Measurements from ENCODE around the gene EIF4E2. TPM values are rescaled to one million over a fixed set of nuclear protein-coding genes. Genes with fewer than 3 reads are reported as not detected.

Gene EIF4E2
- total RNA-seq, 1 experiment from 2014 or later = 52.7 TPM

DNA sequence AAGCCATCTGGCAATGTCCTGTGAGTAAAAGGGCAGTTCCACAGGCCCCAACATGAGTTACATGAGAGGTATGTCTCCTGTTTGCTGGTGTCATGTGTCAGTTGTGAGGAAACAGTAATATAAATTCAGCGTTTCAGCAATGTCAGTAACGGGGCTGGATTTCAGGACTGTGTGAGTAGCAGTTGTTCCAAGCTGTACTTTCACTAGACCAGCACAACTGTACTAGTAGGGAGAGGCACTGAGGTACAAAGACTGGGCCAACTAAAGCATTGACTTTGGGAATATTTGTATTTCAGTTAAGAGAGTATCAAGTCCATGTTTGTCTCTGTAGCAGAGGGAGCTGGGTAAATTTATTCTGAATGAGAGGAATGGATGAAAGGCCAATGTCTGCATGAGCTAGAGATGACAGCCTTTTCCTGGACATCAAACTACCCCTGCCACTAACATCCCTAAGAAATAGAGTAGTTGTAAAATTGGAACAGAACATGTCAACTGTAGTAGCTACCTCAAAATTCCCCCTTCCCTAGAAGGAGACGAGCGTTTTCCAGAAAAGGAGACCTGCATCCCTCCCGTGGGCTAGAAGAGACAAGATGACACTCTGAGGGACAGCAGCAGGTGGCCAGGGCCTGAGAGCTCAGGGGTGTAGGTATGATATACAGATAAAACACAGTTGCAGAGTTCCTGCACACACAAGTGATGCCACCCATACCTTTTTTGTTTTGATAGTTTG is 24.4 kb downstream of the EIF4E2 start:
- no peak for DNase-seq (ENCODE audit: low read depth, low spot score)
- in situ Hi-C loops (cut with HindIII; ENCODE audit: low pct_unique_long_range_greater_than_20kb, low sequenced_read_pairs) = no loop called here

DNA sequence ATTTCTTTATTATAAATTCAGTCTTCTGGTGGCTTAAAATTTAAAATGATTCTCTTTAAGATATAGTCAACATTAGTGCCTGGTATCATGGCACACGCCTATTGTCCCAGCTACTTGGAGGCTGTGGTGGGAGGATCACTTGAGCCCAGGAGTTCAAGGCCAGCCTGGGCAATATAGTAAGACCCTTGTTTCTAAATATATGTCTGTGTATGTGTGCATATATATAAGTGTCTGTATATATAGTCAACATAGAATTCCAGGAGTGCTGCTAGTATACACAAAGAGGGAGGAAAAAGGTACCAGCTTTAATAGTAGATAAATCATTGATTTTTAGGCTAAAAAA is 24.9 kb downstream of the EIF4E2 start:
- in situ Hi-C loops (cut with HindIII; ENCODE audit: low pct_unique_long_range_greater_than_20kb, low sequenced_read_pairs) = no loop called here
- no peak for DNase-seq (ENCODE audit: low read depth, low spot score)

DNA sequence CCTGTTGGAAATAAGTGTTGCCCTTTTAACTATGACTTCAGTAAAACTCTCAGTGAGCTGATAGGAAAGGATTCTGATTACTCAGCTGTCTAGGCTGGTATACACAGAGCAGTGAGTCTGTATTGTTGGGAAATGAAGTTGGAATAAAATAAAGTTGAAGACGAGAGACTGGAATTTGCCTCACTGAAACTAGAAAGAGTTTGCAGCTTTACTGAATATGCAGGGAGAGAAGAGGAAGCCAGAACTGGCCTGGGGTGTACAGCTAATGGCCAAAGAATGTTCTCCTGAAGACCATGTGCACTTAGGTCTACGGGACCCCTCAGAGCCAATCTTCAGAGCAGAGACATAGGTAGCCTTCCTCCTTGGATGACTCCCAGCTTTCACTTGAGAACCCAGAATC is 26.5 kb downstream of the EIF4E2 start:
- no peak for DNase-seq (ENCODE audit: low read depth, low spot score)
- in situ Hi-C loops (cut with HindIII; ENCODE audit: low pct_unique_long_range_greater_than_20kb, low sequenced_read_pairs) = no loop called here

DNA sequence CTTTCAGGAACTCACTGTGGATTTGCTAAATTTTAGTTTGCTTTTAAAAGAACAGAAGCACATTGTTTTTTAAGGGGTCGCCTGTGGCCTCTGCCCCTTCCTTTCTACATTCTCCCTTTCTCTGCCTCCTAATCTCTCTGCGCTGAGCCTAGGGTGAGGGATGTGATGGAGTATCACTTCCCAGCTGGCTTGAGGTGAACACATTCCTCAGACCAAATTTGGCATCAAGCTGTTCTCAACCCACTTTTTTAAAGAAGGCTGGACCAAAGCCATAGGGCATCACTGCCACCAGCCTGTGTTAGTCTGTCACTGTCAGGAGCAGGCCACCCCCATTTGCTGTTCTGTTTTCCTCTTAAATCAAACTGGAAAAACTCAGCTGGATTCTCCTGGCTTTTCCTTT is 27.4 kb downstream of the EIF4E2 start:
- in situ Hi-C loops (cut with HindIII; ENCODE audit: low pct_unique_long_range_greater_than_20kb, low sequenced_read_pairs) = no loop called here
- no peak for DNase-seq (ENCODE audit: low read depth, low spot score)

DNA sequence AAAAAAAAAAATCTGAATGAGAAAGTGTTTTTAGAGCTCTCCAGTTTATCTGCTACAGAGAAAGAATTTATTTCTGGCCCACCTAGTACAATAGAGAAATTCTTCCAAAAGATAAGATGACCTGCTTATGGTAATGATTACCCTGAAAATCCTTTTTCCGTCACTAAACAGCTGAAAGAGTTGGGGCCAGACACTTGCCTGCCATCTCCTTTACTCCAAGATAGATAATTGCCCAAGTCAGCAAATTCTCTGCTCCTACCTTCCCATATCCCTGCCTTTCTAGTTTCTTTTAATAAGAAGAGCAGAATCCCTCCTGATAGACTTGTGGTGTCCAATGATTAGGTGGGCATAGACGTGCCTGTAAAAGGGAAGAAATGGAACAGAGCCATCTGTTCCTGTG is 28.1 kb downstream of the EIF4E2 start:
- no peak for DNase-seq (ENCODE audit: low read depth, low spot score)
- in situ Hi-C loops (cut with HindIII; ENCODE audit: low pct_unique_long_range_greater_than_20kb, low sequenced_read_pairs) = no loop called here

DNA sequence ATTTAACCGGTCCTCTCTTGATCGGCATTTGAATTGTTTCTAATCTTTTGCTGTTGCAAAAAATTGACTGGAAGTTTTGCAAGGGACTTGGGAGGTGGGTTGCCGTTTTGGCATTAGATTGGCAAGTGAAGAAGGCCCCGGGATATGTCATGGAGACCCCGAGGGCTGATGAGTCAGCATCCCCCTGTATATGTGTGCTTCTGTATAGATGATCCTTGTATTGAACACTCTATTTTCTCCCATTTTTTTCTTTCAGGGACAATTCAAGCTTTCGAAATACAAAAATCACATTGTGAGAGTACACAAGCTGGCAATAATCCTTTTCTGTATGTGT is 30.1 kb downstream of the EIF4E2 start:
- no peak for DNase-seq (ENCODE audit: low read depth, low spot score)
- in situ Hi-C loops (cut with HindIII; ENCODE audit: low pct_unique_long_range_greater_than_20kb, low sequenced_read_pairs) = no loop called here

DNA sequence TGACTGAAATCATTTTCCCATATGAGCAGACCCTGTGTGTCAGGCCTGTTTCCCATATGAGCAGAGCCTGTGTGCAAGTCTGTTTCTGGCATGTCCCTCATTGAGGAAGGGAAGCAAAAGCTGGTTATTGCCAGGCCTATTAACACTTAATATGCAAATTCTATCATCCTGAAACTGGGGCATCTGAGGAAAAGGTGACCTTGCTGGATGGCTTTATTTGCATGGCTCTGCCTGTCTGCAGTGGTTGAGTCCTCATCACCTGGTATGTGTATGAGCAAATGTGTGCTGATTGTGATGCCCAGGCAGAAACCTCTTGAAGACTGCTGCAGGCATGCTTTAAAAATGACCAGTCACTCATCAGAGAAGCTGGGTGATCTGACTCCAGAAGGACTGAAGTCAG is 31.2 kb downstream of the EIF4E2 start:
- no peak for DNase-seq (ENCODE audit: low read depth, low spot score)
- in situ Hi-C loops (cut with HindIII; ENCODE audit: low pct_unique_long_range_greater_than_20kb, low sequenced_read_pairs) = no loop called here

DNA sequence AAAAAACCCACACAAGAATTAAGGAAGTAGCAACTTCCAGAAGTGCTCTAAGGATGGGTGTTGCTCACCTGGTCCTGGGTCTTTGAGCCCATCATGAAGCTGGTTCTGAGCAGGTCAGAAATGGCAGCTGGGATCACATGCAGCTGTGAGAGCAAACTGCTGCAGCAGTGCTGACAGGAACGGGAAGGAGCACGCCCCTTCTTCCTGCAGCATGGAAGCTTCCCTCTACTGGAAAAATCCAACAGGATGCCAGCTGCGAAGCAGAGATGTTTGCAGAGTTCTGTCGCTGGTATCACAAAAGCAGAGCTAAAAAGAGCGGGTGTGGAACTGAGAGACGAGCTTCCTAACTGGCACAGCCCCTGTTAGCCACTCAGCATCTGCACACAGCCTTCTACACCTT is 33.7 kb downstream of the EIF4E2 start:
- in situ Hi-C loops (cut with HindIII; ENCODE audit: low pct_unique_long_range_greater_than_20kb, low sequenced_read_pairs) = no loop called here

DNA sequence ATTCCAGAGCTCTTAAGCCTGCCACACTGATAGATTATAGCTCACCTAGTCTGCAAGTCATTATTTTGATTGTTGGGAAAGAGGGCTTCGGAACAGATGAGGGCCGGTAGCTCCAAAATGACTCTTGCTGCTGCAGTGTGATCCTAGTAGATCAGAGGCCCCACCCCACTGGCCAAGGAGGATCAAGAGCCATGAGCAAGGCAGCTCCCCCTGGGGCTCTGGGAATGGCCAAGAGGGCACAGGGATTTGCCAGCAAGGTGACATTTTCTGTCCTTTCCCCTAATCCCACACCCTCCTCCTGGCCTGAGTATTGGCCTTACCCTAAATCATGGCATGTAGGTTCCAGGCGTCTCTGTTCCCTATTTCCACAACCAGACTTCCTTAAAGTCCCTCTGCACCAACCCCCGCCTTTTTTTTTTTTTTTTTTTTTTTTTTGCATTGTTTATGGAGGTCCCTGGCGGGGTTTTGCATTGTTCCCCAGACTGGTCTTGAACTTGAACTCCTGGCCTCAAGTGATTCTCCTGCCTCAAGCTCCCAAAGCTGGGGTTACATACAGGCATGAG is 36.5 kb downstream of the EIF4E2 start:
- in situ Hi-C loops (cut with HindIII; ENCODE audit: low pct_unique_long_range_greater_than_20kb, low sequenced_read_pairs) = no loop called here
- DNase-seq (ENCODE audit: low read depth, low spot score) = no peak

More for the DNA sequence above, 33.7 kb downstream of the EIF4E2 start:
- DNase-seq (ENCODE audit: low read depth, low spot score) = no peak

DNA sequence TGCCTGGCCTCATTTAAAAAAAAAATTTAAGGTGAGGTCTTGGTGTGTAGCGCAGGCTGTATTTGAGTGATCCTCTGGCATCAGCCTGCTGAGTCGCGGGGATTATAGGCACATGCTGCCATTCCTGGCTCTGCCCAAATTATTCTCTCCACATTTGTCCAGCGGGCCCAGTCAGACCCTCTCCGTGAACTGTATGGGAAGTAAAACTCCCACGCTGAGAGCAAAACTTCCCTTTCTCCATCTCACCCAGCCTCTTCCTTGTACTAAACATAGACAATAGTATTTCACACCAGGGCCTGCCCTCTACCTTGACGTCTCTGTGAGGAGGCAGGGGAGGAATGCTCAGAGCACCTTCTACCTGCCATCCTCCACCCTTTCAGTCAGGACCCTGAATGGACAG is 37.0 kb downstream of the EIF4E2 start:
- in situ Hi-C loops (cut with HindIII; ENCODE audit: low pct_unique_long_range_greater_than_20kb, low sequenced_read_pairs) = no loop called here
- DNase-seq (ENCODE audit: low read depth, low spot score) = no peak

DNA sequence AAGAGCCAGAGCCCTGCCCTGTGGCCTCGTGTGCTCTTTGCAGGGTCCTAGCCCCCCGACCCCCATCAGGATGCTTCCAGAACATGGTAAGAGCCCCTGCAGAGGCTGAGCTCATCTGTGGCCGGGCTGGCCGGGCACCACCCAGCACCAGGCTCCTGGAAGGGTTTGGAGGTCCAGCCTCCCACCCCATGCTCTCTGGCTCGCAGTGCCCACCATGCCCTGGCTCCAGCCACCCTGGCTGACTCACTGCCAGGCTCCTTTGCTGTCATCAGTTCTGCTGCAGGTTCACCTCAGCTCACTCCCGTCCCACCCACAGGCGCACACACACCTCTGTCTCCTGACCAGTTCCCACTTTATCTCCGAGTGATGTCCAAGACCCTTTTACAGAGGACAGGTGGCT is 37.5 kb downstream of the EIF4E2 start:
- in situ Hi-C loops (cut with HindIII; ENCODE audit: low pct_unique_long_range_greater_than_20kb, low sequenced_read_pairs) = no loop called here
- DNase-seq (ENCODE audit: low read depth, low spot score) = no peak

DNA sequence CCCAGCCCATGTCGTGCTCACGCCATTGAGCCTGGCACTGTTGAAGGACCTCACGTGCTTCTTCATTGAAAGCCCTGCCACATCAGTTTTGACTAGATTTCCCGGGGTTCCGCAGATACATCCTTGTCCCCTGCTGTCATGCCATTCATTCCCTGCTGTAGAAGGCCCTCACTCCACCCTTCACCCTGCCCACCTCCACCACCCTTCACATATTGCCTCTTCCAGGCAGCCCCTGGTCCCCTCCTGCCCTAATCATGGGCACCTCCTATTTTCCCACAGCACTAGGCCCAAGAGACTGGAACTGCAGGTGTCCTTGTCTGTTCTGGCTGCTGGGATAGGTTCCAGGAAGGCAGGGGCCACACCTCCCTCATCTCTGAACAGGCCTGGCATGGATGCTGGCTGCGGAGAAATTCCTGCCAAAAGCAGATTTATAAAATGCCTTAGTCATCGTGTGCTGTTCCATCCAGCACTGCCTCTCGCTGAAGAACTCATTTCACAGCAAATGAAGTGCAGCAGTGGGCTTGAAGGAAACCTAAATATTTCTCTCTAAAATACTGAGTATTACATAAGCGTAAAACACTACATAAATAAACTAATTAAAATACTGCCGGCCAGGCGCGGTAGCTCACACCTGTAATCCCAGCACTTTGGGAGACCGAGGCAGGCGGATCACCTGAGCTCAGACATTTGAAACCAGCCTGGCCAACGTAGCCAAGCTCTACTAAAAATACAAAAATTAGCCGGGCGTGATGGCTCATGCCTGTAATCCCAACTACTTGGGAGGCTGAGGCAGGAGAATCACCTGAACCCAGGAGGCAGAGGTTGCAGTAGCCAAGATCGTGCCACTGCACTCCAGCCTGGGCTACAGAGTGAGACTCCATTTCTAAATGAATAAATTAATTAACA is 38.4 kb downstream of the EIF4E2 start:
- in situ Hi-C loops (cut with HindIII; ENCODE audit: low pct_unique_long_range_greater_than_20kb, low sequenced_read_pairs) = no loop called here
- no peak for DNase-seq (ENCODE audit: low read depth, low spot score)

DNA sequence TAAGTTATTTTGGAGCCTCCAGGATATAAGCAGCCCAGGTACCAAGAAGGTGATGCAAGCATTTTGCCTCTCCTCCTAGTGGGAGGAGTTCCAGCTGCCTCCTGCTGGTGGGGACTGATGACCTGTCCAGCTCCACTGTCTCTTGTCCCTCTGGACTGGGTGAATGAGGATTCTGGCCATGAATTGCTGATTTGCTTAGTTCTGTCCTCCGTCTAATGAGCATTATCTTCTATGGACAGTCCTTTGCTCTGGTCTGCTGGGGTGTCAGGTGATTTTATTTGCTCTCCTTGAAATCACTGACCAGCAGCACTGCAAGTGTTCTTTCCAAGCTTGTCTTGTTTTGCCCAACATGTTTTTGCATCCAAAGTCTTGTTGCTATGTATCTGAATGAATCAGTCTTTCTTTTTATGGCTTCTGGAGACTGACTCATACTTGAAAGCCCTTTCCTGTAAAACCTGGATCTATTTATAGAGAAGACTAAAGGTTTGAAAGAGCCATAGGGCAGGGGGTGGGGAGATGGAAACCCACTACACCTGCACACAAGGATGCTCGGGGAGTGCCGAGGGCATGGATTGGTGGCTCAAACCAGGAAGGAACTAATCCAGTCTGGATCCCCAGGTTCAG is 42.4 kb downstream of the EIF4E2 start:
- DNase-seq (ENCODE audit: low read depth, low spot score) = no peak
- in situ Hi-C loops (cut with HindIII; ENCODE audit: low pct_unique_long_range_greater_than_20kb, low sequenced_read_pairs) = no loop called here

DNA sequence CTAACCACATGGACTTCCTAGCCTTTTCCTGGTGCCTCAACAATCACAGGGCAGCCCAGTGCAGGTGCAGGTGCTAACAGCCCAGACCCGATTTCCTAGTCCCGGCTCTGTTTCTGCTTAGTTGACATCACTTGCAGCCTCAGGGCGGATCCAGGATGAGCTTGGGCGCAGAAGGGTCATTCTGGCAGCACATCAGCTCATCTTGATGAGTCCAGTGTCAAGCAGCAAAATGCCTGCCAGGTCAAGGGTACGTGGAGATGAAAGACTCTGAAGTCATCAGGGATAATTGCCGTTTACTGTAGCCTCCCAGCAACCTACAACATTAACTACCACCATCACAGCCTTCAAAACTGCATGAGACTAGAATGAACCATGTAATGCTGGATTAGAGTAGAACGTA is 43.5 kb downstream of the EIF4E2 start:
- DNase-seq (ENCODE audit: low read depth, low spot score) = no peak

DNA sequence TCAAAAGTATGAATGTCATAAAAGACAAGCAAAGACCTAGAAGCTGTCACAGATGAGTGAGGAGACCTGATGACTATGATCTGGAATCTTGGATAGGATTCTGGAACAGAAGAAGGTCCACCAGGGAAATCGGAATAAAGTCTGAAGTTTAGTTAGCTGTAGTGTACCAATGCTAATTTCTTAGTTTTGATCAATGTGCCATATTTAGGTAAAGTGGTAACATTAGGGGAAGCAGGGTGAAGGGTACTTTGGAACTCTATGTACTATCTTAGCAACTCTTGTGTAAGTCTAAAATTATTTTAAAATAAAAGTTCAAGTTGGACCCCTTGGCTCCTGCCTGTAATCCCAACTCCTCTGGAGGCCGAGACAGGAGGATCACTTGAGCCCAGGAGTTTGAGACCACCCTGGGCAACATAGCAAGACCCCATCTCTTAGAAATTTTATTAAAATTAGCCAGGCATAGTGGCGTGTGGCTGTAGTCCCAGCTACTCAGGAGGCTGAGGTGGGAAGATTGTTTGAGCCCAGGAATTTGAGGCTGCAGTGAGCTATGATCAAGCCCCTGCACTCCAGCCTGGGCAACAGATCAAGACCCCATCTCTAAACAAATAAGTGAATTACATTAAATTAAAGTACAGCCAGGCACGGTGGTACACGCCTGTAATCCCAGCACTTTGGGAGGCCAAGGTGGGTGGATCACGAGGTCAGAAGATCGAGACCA is 47.0 kb downstream of the EIF4E2 start:
- no peak for DNase-seq (ENCODE audit: low read depth, low spot score)
- in situ Hi-C loops (cut with HindIII; ENCODE audit: low pct_unique_long_range_greater_than_20kb, low sequenced_read_pairs) = no loop called here

More for the DNA sequence above, 43.5 kb downstream of the EIF4E2 start:
- in situ Hi-C loops (cut with HindIII; ENCODE audit: low pct_unique_long_range_greater_than_20kb, low sequenced_read_pairs) = no loop called here

DNA sequence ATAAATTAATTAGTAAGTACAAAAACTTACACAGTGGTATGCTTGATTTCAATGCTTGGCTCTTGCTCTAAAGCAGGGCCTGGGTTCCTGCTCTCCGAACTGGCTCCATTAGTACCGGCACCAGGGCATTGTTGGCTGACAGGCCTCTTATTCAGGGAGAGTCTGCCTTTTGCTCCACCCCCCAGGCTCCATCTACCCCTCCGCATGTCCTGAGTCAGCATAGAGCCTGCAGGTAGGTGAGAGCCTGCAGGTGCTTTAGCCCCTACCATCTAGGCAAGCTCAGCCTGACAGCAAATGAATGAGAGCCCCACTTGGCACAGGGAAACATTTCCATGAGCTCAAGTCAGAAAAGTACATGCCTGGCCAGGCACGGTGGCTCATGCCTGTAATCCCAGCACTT is 47.8 kb downstream of the EIF4E2 start:
- DNase-seq (ENCODE audit: low read depth, low spot score) = no peak
- in situ Hi-C loops (cut with HindIII; ENCODE audit: low pct_unique_long_range_greater_than_20kb, low sequenced_read_pairs) = no loop called here

DNA sequence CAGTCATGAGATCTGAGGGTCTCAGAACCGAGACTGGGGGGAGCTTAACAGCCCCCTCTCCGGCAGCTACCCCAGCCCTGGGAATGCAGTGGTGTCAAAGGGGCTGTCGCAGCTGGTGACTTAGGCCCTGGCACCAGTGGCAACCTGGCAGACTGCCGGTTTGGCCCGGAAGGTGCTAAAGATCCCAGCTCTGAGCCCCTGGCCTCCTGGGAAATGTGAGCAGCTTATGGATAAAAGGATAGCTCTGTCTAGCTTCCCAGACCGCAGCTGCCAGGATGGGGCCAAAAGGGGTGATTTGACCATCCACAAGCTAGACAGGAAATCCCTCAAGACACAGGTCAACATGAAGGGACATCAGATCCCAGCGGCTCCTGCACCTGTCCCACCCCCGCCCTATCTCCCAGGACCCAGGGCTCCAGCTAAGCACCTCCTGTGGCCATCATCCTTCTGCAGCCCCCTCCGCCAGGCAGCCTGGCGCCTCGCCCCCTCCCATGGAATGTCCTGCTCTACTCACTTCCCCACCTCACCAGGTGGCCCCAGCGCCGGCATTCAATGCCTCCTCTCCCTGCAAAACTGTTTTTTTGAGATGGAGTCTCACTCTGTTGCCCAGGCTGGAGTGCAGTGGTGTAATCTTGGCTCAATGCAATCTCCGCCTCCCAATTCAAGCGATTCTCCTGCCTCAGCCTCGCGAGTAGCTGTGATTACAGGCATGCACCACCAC is 49.7 kb downstream of the EIF4E2 start:
- no peak for DNase-seq (ENCODE audit: low read depth, low spot score)
- in situ Hi-C loops (cut with HindIII; ENCODE audit: low pct_unique_long_range_greater_than_20kb, low sequenced_read_pairs) = no loop called here

All from SK-MEL-5 (cell line).